OCI-LY1 (cell line): ENCODE data around the gene EYA3.

Experiments
- EZH2 ChIP-seq: fragments of 200-600 bp; sonication (generic), shearing (Covaris generic); IDR thresholded peaks from 2 replicates; pipeline ENCODE4 v1.8.0; 2017; ENCODE audit warnings: borderline replicate concordance, mixed run types, mild to moderate bottlenecking, antibody characterized with exemption, low read length, moderate library complexity, mixed read lengths
- TF ChIP-seq, protein P1 (sequence below): fragments of 200-600 bp; sonication (generic), shearing (Covaris generic); IDR thresholded peaks from 2 replicates; pipeline ENCODE4 v1.5.1; 2017; ENCODE audit warnings: mild to moderate bottlenecking, antibody characterized with exemption, low read length, moderate library complexity, mixed read lengths

DNA sequence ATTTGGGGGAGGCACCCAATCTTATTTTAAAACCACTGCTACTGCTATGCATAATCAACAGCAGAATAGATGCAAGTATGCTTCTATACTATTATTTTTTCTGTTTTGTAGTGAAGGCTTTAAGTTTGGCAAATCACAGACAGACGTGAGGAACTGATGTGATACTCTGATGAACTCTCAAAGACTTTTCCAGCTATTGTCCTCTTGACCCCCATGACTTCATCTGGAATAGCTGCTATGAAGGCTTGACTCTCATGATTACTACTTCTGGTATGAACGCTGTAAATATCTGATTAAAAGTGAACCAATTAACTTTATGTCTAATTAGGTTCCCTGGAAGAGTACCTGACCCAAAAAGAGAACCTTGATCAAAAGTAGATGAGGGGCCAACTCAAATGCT is 49.1 kb downstream of the EYA3 start:
- TF ChIP-seq EZH2 = no peak
- TF ChIP-seq, protein P1, sequence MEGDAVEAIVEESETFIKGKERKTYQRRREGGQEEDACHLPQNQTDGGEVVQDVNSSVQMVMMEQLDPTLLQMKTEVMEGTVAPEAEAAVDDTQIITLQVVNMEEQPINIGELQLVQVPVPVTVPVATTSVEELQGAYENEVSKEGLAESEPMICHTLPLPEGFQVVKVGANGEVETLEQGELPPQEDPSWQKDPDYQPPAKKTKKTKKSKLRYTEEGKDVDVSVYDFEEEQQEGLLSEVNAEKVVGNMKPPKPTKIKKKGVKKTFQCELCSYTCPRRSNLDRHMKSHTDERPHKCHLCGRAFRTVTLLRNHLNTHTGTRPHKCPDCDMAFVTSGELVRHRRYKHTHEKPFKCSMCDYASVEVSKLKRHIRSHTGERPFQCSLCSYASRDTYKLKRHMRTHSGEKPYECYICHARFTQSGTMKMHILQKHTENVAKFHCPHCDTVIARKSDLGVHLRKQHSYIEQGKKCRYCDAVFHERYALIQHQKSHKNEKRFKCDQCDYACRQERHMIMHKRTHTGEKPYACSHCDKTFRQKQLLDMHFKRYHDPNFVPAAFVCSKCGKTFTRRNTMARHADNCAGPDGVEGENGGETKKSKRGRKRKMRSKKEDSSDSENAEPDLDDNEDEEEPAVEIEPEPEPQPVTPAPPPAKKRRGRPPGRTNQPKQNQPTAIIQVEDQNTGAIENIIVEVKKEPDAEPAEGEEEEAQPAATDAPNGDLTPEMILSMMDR = no peak
